Tibial nerve (tissue), 3 donors: Measurements from ENCODE around the gene RBMS3.

Experiments
- POLR2A ChIP-seq, 2 donors: fragments of 450-650 bp; IDR thresholded peaks; one replicate each; pipeline ENCODE4 v1.6.1; 2017; ENCODE audit warnings: antibody characterized with exemption in 2 of 2, mild to moderate bottlenecking in 2 of 2, moderate library complexity in 2 of 2
- TF ChIP-seq, protein P1 (sequence below), 5 experiments: fragments of 200-600 bp in 3 of 5; fragments of 450-650 bp in 2 of 5; sonication (generic) in 3 of 5; IDR thresholded peaks; one replicate each; pipeline ENCODE4 v1.5.1; 2016 to 2019; ENCODE audit warnings: antibody characterized with exemption in 5 of 5, mild to moderate bottlenecking in 3 of 5, moderate library complexity in 2 of 5

DNA sequence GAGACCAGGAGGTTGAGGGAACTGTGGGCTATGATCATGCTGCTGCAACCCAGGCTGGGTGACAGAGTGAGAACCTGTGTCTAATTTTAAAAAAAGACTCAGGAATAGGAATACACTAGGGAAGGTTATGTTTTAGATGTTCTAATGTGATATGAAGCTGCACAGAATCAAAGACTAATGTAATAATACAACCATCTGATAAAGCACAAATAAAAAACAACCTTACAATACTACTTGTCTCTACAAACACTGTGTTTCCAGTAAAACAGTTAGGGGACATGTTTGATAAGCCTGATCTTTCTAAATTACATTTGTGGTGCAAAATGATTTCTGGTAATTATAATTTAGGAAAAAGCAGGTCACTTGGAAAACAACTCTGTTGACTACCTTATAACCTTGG is 56.7 kb downstream of the RBMS3 start:
- TF ChIP-seq, protein P1, sequence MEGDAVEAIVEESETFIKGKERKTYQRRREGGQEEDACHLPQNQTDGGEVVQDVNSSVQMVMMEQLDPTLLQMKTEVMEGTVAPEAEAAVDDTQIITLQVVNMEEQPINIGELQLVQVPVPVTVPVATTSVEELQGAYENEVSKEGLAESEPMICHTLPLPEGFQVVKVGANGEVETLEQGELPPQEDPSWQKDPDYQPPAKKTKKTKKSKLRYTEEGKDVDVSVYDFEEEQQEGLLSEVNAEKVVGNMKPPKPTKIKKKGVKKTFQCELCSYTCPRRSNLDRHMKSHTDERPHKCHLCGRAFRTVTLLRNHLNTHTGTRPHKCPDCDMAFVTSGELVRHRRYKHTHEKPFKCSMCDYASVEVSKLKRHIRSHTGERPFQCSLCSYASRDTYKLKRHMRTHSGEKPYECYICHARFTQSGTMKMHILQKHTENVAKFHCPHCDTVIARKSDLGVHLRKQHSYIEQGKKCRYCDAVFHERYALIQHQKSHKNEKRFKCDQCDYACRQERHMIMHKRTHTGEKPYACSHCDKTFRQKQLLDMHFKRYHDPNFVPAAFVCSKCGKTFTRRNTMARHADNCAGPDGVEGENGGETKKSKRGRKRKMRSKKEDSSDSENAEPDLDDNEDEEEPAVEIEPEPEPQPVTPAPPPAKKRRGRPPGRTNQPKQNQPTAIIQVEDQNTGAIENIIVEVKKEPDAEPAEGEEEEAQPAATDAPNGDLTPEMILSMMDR (IDR thresholded peaks at IDR 0.05) = no peak
- no peak for TF ChIP-seq POLR2A (IDR thresholded peaks at IDR 0.05)
